ENCODE measurements around the gene AIP.

- TF ChIP-seq CTCF (conservative IDR thresholded peaks at IDR 0.05; ENCODE audit: low read length) (no peak), EZH2phosphoT487 (IDR thresholded peaks at IDR 0.05; ENCODE audit: borderline replicate concordance) (no peak)
Measured at GRCh38 chr11:67458266-67458665, 24.6 kb upstream of the AIP start.

Data from Loucy (cell line).